NCI-H2196 treated with DMSO at 0.1 percent for 48 hours (cell line): ENCODE measurements around the gene UBN1.

Source experiments
- DNase-seq: peaks from one replicate; lab custom pipeline; 2025; ENCODE audit not compliant: unreplicated experiment; lab: John Stamatoyannopoulos, UW

Gene UBN1

DNA sequence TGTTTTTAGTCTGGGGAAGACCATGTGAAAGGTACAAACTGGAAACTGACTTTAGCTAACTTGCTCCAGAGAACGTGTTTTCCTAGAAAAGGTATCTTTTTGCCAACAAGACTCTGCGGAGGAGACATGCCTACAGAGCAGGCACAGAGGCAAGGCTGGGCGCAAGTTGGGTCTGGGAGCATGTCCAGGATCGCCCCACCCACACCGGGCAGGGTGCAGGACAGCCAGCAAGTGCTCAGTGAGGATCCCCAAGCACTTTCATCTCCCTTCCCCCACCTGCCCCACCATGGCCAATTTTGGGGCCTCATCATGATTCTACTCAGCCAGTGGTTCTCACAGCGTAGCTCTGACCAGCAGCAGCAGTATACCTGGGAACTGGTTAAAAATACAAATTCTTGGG lies 26.6 kb upstream of the UBN1 start:
- DNase-seq = no peak

DNA sequence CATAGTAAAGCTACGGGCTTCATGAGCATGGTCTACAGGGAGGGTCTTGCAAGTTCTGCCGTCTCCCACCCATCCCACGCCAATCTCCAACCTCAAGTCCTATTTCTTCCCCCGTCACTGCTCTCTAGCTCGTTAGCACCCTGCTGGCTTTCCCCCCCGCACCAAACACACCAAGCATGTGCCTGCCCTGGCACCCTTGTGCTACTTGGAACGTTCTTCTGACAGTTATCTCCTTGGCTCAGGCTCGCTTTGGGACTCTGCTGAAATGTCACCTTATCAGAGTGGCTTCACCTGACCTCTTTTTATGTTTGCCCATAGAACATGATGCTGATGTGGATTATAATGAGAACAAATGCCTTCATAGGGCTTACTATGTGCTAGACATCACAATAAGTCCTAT lies 22.1 kb upstream of the UBN1 start:
- no peak for DNase-seq

GRCh38 chr16:4826526-4826925 lies 20.8 kb upstream of the UBN1 start:
- DNase-seq = no peak

DNA sequence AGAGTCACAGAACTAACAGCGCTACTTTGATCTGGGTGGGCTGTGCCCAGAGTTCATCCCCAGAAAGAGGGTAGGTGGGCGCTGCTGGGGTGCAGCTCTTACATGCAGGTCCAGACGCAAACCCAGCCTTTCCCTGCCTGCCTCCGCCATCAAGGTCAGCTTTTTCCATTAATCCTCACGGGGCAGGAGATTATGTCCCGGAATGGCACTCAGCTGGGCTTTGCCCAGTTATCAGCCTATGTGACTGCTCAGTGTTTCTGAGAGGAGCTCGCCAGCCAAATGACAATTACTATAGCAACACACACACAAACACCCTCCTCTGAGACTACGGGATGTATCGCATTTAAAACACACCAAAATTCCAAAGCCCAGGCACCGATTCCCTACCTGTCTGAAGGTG lies 20.3 kb upstream of the UBN1 start:
- no peak for DNase-seq

DNA sequence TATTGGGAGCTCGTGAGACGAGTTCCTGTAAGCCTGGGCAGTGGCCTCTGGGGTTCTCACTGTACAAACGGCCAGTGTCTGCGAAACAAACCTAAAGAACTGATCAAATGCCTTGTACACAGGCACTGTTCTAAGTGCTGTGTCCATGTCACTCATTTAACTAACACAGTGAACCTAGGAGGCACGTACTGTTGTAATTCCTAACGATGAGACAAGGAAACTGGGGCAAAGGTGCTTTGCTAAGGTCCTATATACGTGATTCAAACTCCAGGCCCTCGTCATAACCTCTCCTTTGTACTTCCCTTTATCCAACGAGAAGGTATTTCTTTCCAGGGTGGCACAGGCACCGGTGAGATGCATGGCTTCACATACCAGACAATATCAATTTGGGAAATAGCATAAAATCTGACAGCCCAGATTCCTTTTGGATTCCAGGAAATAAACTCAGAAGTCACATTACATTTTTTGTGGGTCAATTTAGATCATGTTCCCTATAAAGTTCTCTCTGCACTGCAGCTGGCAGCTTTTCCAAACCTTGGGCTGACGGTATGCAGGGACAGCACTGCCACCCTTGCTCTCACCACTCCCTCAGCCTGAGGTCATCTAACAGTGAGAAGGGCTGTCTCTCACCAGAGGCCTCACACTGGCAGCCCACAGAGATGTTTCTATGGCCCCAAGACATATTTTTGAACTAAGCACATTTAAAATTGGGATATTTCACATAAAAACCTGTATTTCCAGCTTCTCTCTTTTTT lies 18.5 kb upstream of the UBN1 start:
- no peak for DNase-seq

GRCh38 chr16:4830408-4830807 lies 16.9 kb upstream of the UBN1 start:
- DNase-seq = no peak

DNA sequence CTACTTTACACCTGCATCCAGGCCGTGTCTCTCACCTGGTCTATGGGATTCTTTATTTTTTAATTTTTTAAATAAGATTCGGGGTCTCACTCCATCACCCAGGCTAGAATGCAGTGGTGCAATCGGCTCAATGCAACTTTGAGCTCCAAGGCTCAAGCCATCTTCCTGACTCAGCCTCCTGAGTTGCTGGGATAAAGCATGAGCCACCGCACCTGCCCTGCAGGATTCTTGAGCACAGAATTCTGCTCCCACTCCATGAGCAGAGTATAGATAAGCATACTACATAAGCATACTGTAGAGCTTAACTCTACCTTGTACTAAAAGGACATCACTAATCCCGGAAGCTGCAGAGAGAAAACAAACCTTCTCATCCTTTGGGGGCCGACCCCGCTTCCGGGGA lies 15.7 kb upstream of the UBN1 start:
- no peak for DNase-seq

DNA sequence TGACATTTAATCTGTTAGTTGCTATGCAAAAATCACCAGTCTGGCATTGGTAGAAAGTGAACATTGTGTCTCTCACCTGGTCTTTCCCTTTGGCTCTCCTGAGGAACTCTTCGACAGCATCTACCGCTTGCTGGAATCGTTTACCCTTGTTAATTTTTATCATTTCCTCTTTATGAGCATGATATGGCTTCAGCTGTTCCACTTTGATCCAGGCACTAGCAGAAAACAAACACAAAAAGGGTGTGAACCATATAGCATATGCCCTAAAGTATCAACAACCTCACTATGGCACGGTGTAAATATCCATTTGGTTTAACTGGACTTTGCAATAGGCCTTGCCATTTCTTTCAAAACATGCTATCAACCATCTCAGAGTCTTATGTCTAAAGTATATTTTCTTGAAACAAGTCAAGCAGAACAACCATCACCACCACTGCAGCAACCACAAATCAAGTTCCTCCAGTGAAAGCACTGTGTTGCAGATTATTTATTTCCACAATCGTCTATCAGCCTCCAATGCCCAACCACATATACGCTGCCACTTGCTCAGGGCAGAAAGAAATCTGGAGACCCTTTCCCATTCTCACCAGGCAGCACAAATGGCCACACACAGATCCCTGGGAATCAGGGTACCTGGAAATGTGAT lies 14.5 kb upstream of the UBN1 start:
- DNase-seq = no peak

DNA sequence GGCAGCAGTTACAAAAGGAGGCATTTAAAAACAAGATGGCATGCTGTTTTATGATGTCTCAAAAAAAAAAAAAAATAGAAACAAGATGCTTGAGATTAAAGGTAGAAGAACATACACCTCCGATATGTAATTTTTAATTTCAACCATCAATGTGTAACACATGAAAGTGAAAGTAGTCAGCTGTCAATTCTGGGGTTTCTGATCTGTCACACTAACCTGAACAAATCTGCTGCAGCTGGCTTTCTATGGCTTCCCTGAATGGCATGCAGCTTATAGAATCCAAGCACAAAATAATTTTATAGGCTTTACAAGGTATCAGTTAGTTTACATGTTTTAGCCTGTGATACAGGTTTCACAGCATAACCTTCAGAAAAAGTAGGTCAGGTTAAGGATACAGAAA lies 13.7 kb upstream of the UBN1 start:
- DNase-seq = no peak

- no peak for DNase-seq
These were observed 10.6 kb upstream of the UBN1 start for GRCh38 chr16:4836727-4837126.

DNA sequence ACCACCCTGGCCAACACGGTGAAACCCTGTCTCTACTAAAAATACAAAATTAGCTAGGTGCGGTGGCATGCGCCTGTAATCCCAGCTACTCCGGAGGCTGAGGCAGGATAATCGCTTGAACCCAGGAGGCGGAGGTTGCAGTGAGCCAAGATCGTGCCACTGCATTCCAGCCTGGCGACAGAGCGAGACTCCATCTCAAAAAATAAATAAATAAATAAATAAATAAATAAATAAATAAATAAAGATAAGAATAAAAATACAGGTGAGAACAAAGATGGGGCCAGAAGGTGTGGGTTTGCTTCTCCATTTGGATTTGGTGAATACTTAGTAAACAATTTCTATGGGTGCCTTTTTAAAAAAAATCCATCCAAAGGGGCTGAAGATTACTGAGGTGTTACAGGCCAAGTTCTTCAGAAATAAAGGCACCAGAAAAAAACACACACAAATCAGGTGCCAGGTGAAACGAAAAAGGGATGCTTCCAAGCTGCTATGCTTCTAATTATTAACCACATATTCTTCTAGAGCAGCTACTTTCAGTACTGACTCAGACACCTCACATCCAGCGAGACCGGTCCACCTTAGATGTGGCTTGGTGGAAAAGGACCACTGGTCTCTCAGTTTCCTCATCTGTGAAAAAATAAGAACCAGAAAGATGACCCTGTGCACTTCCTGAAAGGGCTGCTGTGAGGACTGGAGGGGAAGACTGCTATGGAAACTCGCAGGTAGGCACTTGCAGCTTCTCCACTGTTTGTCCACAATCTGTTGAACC lies 9.4 kb upstream of the UBN1 start:
- no peak for DNase-seq

- DNase-seq = no peak
These were observed 7.3 kb upstream of the UBN1 start for GRCh38 chr16:4839942-4840341.

DNA sequence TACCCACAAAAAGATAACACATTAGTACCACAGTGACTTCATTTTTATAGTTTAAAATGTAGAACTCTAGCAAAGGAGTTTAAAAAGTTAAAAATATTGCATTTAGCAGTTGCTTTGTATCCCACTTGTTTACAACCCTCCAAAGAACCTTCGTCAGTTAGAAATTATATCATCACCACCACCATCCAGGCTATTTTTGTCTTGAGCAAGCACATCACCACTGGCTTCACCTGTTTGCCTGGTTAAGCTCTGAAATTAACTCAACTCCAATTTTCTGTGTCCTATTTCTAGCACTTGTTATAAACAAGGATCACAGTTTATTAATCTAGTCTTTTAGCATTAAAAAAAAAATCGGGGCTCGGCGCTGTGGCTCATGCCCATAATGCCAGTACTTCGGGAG lies 6.3 kb upstream of the UBN1 start:
- DNase-seq = no peak

- DNase-seq = no peak
These were observed 779 bp upstream of the UBN1 start for GRCh38 chr16:4846503-4846900.

DNA sequence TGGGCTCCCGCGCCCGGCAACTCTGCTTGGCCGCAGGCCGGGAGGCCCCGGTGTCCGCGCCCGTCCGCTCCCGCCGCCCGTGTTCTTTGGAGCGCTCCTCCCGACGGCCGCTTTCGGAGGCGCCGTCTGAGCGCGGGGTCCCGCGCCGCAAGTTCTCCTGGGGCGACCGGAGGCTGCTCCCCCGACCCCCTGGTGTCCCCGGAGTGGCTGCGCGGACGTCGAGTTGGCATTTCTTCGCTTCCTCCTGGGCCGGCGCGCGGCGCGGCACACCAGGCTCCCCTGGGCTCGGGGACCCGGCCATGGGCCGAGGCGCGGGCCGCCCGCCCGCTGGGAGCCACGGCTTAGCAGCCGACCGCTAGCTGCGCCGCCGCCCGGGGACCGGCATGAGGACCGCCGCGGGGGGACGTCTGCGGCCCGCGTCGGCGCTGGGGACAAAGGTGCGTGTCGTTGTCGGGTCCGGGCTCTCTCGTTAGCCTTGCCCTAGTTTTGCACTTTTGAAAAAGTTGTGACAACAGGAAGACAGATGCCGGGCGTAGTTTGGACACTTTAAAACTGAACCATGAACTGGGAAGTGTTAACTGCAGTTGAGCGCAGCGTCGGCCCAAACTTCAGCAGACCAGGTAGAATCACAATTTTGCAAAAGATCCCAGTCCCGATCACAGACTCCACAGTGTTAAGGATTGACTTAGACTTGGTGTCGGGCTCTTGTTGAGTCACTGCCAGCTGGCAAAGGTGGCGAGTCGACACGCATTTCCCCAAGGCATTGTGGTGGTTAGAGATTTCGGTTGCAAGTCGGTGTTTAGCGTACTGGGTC lies 700 bp downstream of the UBN1 start:
- no peak for DNase-seq

- no peak for DNase-seq
These were observed 2.9 kb downstream of the UBN1 start for GRCh38 chr16:4850211-4850610.

DNA sequence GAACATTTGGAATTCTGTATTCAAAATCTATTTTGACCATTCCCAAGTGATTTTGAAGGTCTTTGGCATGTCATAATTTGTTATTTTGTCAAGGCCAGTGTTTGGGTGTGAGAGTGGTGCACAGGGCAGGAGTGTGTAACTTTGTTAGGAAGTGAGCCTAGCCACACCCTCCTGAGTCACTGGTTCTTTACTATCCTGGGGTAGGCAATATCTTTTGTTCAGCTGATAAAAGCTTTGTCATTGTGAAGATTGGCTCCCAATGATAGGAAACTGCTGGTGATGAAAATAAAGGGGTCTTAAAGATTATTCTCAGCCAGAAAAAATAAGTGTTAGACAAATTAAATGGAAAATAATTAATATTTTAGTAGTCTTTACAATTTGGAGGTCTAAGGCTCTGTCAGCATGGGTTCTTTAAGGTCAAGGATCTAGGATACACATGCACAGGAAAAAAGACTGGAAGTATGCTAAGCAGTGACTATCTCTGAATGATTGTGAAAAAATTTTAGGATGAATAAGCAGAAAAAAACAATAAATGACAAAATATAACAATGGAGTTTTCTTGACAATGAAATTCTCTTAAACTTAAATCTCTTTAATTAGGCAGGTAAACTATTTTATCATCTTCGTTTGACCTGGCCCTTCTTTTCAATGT lies 5.1 kb downstream of the UBN1 start:
- DNase-seq = no peak

DNA sequence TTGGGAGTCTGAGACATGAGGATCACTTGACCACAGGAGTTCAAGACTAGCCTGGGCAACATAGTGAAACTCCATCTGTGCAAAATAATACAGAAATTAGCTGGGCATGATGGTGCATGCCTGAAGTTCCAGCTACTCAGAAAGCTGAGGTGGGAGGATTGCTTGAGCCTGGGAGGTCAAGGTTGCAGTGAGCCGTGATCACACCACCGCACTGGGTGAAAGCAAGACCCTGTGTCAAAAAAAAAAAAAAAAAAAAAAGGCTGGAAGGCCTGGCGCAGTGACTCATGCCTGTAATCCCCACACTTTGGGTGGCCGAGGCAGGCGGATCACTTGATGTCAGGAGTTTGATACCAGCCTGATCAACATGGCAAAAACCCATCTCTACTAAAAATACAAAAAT lies 8.1 kb downstream of the UBN1 start:
- no peak for DNase-seq

- no peak for DNase-seq
These were observed 8.5 kb downstream of the UBN1 start for GRCh38 chr16:4855804-4856203.

GRCh38 chr16:4859190-4859899 lies 12.1 kb downstream of the UBN1 start:
- no peak for DNase-seq
